Type B pancreatic cell (in vitro differentiated cells): ENCODE results near the gene VPREB1. TPM values are rescaled to one million over a fixed set of nuclear protein-coding genes. Genes with fewer than 3 reads are reported as not detected.
"Not testable (repeated sequence)": the region's sequence is repeated elsewhere in the genome, so short reads cannot be mapped to it uniquely, and the experiment has no call there.

Source experiments
- DNase-seq: peaks from one replicate; pipeline ENCODE4 v3.0.0; 2021; ENCODE audit warnings: mixed read lengths; ENCODE audit not compliant: unreplicated experiment; ENCODE audit errors: extremely low spot score
- H3K27ac Mint-ChIP-seq: 2 replicates; pipeline ENCODE4 v1.8.0; 2021; ENCODE audit warnings: mild to moderate bottlenecking, mixed read lengths
- H3K27me3 Mint-ChIP-seq: 2 replicates; pipeline ENCODE4 v1.8.0; 2021; ENCODE audit warnings: mixed read lengths
- H3K36me3 Mint-ChIP-seq: 2 replicates; pipeline ENCODE4 v1.8.0; 2021; ENCODE audit warnings: mixed read lengths
- H3K4me1 Mint-ChIP-seq: one replicate; pipeline ENCODE4 v1.8.0; 2021; ENCODE audit warnings: mixed read lengths; ENCODE audit not compliant: unreplicated experiment
- H3K4me3 Mint-ChIP-seq: 2 replicates; pipeline ENCODE4 v1.8.0; 2021; ENCODE audit warnings: mild to moderate bottlenecking, mixed read lengths
- H3K9me3 Mint-ChIP-seq: 2 replicates; pipeline ENCODE4 v1.8.0; 2021; ENCODE audit warnings: mixed read lengths
- CTCF ChIP-seq: fragments of 200-600 bp; sonication (generic); conservative IDR thresholded peaks from 2 replicates; pipeline ENCODE4 v1.5.0; 2021; ENCODE audit warnings: antibody characterized with exemption, mild to moderate bottlenecking
- total RNA-seq: library from RNA; stranded (reverse); gene quantifications from 2 replicates; pipeline ENCODE4 v1.2.1, GENCODE V29; 2021; ENCODE audit warnings: low replicate concordance

Gene VPREB1
- total RNA-seq, 1 donor from 2014 or later = not detected

- Mint-ChIP-seq H3K4me3 (no peak overlapping the region), H3K27ac (no peak overlapping the region), H3K27me3 (peaks cover 49% of the 10 kb centered on the region), H3K4me1 (no peaks in the 10 kb centered on the region), H3K36me3 (no peaks in the 10 kb centered on the region), H3K9me3 (no peaks in the 10 kb centered on the region)
- no peak for DNase-seq
- no peak for TF ChIP-seq CTCF
These were observed 26.3 kb upstream of the VPREB1 start for GRCh38 chr22:22218302-22218701.

GRCh38 chr22:22219140-22219996 lies 25.2 kb upstream of the VPREB1 start:
- H3K4me3 Mint-ChIP-seq = no peak overlapping the region
- no peak for DNase-seq
- peaks cover 39% of the 10 kb centered on the region for H3K27me3 Mint-ChIP-seq
- no peaks in the 10 kb centered on the region for H3K9me3 Mint-ChIP-seq
- H3K4me1 Mint-ChIP-seq = no peaks in the 10 kb centered on the region
- TF ChIP-seq CTCF = no peak
- H3K27ac Mint-ChIP-seq = no peak overlapping the region
- H3K36me3 Mint-ChIP-seq = no peaks in the 10 kb centered on the region

GRCh38 chr22:22221043-22221442 lies 23.5 kb upstream of the VPREB1 start:
- peaks cover 35% of the 10 kb centered on the region for H3K27me3 Mint-ChIP-seq
- H3K4me3 Mint-ChIP-seq, DNase-seq, H3K9me3 Mint-ChIP-seq, H3K4me1 Mint-ChIP-seq, H3K36me3 Mint-ChIP-seq, H3K27ac Mint-ChIP-seq: not testable (repeated sequence)

GRCh38 chr22:22226448-22227187 lies 18.0 kb upstream of the VPREB1 start:
- H3K4me1 Mint-ChIP-seq = no peaks in the 10 kb centered on the region
- H3K27ac Mint-ChIP-seq = no peak overlapping the region
- TF ChIP-seq CTCF = no peak
- DNase-seq = no peak
- peaks cover 38% of the 10 kb centered on the region for H3K27me3 Mint-ChIP-seq
- H3K9me3 Mint-ChIP-seq = no peaks in the 10 kb centered on the region
- H3K36me3 Mint-ChIP-seq = no peaks in the 10 kb centered on the region
- H3K4me3 Mint-ChIP-seq = no peak overlapping the region

GRCh38 chr22:22228421-22228820 lies 16.2 kb upstream of the VPREB1 start:
- Mint-ChIP-seq H3K27ac (no peak overlapping the region), H3K36me3 (no peaks in the 10 kb centered on the region), H3K9me3 (no peaks in the 10 kb centered on the region), H3K4me1 (no peaks in the 10 kb centered on the region), H3K27me3 (peaks cover 46% of the 10 kb centered on the region), H3K4me3 (no peak overlapping the region)
- DNase-seq = no peak
- no peak for TF ChIP-seq CTCF

- Mint-ChIP-seq H3K27ac (no peak overlapping the region), H3K9me3 (no peaks in the 10 kb centered on the region), H3K4me3 (no peak overlapping the region), H3K27me3 (peaks cover 50% of the 10 kb centered on the region), H3K36me3 (no peaks in the 10 kb centered on the region), H3K4me1 (no peaks in the 10 kb centered on the region)
- TF ChIP-seq CTCF = no peak
- no peak for DNase-seq
These were observed 15.7 kb upstream of the VPREB1 start for GRCh38 chr22:22228921-22229320.
